IMR-90 (cell line): ENCODE data around the gene FMNL1. TPM values are rescaled to one million over a fixed set of nuclear protein-coding genes. Genes with fewer than 3 reads are reported as not detected.

Experiments
- CHD1 ChIP-seq: IDR thresholded peaks from 2 replicates; pipeline ENCODE4 v1.6.1; 2012; ENCODE audit warnings: low read depth, low read length, improper control_type of control experiment
- USF2 ChIP-seq: fragments of 150-350 bp; IDR thresholded peaks from 2 replicates; pipeline ENCODE4 v1.6.1; 2017; ENCODE audit warnings: mild to moderate bottlenecking, antibody characterized with exemption, low read length, low read depth
- polyA plus RNA-seq, 3 experiments: library from polyadenylated mRNA; depleted of rRNA; stranded (reverse); fragments of >200 nt; gene quantifications; 2 replicates each; pipeline ENCODE4 v1.2.3, GENCODE V29; 2012; ENCODE audit warnings: low replicate concordance in 1 of 3
- total RNA-seq: library from RNA; depleted of rRNA; stranded (reverse); fragments of >200 nt; gene quantifications from 2 replicates; pipeline ENCODE4 v1.2.3, GENCODE V29; 2012

The FMNL1 gene
- total and polyA plus RNA-seq, 2 of the 4 experiments (the other 2 are of a cell fraction): 0.36 to 2.3 TPM

- TF ChIP-seq USF2 (no peak), CHD1 (no peak)
These were observed 6.5 kb downstream of the FMNL1 start (continued) for GRCh38 chr17:45227926-45228762.
